Occipital lobe (tissue), 2 donors: ENCODE measurements around the gene CX3CL1. TPM values are rescaled to one million over a fixed set of nuclear protein-coding genes. Genes with fewer than 3 reads are reported as not detected.

Experiments
- DNase-seq: peaks from one replicate; lab custom pipeline; 2025; lab: John Stamatoyannopoulos, UW
- total RNA-seq: library from RNA; depleted of rRNA; stranded (reverse); fragments of >200 nt; gene quantifications from one replicate; pipeline ENCODE4 v1.2.3, GENCODE V29; 2014

The CX3CL1 gene
- total RNA-seq, 1 donor from 2014 or later: 2.5 TPM

DNA sequence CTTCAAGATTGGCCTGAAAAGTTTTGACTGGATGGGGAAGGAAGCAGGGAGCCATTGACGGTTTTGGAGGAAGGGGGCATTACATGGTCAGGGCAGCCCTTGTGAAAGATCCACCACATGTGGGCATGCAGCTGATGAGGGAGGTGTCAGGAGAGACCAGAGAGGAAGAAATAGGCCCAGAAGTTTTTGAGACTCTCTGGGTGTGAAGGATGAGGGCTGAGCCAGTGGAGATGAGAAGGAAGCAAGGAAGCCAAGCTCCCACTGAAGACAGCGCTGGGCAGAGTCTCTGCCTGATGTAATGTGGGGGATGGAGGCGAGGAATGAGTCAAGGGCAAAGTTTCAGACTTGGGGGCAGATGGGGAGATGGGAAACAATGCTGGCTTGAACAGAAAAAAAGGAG is 32.8 kb downstream of the CX3CL1 start:
- DNase-seq: no peak

DNA sequence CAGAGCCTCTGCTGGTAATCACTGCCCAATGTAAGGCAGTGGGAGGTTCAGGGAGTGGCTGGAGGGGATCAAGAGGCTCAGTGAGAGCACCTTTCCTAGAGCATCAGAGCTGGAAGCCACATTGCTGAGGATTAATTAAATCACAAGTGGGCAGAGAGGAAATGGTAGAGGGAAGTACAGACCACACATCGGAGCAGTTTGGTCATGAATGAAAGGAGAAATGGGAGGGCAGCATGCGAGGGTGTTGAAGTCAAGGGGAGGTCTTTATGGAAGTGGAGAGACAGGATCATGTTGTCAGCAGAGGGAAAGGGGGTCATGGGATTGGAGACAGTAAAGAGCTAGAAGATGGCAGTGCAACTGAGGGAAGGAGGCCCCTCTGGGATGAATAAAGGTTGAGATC is 34.6 kb downstream of the CX3CL1 start:
- DNase-seq: no peak

DNA sequence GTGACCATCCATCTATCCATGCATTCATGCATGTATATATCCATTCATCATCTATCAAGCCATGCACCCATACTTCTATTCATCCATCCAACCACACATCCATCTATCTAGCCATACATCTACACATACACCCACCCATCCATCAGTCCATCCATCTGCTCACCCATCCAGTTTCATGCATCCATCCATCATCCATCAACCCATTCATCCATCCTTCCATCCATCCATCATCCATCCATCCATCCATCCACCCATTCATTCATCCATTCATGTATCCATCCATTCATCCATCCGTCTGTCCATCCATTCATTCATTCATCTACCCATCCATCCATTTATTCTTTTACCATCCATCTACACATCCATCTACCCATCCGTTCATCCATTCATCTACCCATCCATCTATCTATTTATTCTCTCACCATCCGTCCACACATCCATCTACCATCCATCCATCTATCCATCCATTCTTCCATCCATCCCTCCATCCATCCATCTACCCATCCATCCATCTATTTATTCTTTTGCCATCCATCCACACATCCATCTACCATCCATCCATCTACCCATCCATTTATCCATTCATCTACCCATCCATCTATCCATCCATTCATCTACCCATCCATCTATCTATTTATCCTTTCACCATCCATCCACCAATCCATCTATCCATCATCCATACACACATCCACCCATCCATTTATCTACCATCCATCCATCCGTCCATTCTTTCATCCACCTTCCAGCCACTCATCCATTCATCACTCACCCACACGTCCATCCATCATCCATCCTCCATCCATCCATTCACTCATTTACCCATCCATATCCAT is 35.4 kb downstream of the CX3CL1 start:
- DNase-seq: no peak

DNA sequence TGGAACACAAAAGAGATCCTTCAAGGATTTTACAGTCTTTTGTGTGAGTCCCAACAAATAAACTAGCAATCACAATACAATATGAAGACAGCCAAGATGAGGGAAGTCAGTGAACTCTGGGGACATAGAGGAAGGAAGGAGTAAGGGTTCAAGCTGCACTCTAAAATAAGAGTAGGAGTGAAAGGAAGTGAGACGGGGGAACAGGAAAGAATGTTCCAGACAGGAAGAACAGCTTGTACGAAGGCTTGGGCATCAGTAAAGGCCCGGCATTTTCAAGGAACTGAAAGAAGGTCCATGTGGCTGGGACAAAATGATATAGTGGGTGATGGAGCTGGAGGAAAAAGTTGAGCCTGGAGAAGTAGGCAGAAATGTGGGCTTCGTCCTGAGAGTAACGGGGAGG is 36.8 kb downstream of the CX3CL1 start:
- DNase-seq: no peak

DNA sequence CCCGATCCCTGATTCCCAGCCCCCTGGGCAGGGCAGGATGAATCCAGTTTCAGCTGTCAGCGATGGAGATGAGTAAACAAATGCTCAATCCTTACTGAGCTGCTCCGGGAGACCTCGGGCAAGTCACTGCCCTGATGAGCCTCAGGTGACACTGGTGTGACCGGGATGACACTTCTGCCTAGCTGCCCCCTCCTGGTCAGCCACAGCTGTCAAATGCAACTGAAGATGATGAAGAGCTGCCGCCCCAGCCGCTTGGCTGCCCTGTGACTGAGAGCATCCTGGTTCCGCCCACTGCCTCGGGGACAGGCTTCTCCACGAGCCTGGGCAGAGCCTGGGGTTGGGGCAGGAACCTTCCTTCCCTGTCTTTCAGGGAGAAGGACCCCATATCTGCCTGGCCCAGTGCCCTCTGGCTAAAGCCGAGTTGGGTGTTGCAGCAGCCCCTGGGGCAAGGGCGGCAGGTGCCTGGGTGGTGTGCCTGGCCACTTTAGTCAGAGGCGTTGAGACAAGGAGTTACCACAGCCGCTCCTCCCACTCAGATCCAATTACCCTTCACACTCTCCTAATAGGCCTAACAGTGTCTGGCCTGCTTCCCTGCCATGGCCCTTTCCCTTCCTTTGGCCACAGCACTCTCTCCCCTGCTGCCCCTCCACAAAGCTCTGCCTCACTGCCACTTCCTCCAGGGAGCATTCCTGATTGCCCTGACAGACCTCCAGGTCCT is 37.7 kb downstream of the CX3CL1 start:
- DNase-seq: no peak

DNA sequence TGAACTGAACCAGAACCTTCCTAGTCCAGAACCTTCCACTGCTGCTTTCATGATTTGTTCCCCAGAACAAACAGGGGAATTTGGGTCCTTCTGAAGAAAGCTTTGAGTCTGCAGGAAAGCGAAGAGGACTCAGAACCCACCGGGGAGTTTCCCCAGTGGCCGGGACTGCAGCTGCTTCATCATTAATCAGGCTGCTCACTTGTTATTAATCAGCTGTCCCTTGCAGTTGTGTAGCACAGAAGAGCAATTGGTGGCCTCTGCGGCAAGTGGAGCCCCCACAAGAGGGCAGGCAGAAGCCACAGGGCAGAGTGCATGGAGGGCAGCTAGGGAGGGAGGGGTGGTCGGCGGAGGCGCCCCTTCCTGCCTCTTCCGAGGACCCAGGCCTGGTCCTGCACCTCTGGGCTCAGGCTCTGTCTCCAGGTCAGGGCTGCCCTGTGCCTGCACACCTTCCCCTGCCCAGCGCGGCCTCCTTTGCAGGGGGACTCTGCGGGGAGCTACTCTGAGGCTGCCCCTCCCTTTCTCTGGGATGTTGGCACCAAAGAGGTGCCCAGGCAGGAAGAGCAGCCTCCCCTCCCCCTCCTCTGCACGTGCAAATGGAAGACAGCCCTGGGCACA is 39.2 kb downstream of the CX3CL1 start:
- DNase-seq: no peak

DNA sequence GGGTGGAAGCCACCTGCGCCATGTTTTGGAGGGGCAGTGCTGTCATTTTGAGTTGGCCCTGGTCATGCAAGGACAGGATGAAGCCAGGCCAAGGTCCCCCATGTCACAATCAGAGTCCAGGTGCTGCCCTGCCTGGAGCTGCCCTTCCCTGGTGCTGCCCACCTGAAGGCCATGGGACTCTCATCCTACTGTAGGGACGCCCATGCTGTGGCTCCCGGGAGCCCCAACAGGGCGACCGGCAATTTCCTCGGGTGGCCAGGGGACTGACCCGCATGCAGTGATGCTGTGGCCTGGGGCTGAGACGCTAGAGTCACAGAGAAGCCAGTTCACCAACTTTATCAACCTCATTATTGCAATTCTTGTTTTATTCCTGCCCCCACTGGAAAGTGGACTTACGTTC is 40.3 kb downstream of the CX3CL1 start:
- no peak for DNase-seq

DNA sequence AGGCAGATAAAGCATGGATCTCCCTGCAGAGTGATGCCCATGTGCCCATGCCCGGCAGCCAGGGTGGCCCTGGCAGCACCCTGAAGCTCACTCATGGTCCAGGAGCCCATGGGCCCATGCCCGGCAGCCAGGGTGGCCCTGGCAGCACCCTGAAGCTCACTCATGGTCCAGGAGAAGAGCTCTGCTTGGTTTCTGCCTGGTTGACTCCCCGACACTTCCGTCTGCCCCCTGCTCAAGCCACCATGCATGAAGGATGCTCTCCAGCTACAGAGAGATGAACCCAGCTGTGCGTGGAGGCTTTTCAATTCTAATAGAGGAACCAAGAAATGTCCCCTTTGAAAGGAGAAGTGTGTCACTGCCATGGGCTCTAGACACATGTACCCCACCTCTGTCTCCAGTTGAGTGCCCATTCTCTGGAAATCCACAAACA is 41.0 kb downstream of the CX3CL1 start:
- DNase-seq: no peak

DNA sequence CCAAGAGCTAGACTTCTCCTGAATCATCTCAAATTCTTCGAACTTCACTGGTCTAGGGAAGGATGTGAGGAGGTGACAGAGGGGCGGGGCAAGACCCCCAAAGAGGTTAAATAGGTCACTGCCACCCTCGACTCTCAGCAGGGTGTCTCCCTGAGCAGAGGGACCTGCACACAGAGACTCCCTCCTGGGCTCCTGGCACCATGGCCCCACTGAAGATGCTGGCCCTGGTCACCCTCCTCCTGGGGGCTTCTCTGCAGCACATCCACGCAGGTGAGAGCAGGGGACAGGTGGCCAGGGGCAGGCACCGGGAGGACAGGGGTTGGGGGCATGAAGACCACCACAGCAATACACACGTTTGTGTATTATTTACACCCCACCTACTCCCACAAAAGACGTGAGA is 41.4 kb downstream of the CX3CL1 start:
- DNase-seq: no peak

DNA sequence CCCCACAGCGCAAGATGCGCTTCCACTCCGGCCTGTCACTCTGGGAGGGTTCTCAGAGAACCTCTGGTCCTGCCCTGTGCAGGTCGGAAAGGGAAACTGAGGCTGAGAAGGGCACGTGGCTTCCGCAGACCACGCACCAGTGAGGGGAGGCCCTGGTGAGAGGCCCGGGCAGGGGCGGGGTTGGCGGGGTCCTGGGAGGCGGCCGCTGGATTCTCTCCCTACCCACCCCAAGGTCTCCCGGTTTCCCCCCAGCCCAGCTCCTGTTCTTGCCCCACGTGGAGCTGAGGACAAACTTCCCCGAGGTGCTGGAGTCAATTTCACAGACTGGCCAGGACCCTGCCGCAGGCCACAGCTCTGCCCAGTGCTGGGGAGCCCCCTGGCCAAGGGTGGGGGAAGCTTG is 43.8 kb downstream of the CX3CL1 start:
- no peak for DNase-seq

DNA sequence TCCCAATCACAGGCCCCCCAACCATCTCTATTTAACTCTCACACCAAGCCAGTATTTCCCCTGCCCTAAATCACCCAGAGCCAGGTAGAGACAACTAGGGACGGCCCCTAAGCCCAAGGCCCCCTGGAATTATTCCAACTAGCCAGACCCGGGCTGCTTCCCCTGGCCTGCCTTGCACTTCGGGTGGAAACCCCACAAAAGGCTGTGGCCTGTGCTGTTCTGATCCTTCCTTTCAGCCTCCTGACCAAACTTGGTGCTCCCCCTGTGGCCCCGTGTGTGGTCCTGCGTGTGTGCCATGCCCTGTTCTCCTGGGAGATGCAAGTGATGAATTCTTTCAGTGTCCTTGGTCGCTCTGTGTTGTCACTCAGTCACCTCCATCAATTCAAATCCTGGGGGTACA is 47.2 kb downstream of the CX3CL1 start:
- DNase-seq: no peak

DNA sequence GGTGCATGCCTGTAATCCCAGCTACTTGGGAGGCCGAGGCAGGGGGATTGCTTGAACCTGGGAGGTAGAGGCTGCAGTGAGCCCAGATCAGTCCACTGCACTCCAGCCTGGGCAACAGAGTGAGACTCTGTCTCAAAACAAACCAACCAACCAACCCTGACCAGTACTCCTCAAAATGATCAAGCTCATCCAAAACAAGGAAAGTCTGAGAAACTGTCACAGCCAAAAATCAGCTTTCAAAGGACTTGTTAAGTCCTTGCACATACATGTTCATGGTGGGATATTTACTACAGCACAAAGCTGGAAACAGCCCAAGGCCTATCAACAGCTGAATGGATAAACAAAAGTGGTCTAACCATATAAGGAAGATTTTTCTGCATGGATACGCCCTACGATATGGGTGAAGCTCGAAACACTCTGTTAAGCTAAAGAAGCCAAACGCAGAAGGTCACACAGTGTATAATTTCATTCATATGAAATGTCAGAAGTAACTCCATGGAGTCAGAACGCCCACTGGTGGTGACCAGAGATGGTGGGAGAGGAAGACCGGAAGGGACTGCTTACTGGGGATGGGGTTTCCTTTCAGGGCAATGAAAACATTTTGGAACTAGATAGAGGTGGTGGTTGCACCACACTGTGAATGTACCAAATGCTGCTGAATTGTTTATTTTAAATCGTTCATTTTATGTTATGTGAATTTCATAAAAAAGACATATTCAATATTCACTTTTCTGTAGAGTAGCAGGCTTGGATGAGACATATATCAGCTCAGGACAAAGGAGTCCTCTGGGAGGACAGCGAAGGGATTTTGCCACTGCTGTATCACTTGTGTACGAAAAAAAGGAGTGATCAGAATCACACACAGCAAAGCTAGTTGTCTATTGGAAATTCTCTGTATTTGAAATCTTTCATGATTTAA is 50.0 kb downstream of the CX3CL1 start:
- DNase-seq: no peak

DNA sequence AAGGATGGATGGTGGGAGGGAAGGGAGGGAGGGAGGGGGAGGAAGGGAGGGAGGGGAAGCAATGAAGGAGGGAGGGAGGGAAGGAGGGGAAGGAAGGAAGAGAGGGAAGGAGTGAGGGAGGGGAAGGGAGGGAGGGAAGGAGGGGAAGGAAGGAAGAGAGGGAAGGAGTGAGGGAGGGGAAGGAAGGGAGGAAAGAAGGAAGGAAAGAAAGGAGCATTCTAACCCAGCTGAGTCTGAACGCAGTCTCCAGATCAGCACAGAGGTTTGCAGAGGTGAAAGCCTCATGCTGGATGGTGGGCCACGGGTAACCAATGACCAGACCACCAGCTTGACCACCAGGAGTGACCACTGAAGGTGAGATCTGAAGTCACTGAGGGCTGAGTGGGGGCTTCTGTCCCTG is 50.9 kb downstream of the CX3CL1 start:
- no peak for DNase-seq

DNA sequence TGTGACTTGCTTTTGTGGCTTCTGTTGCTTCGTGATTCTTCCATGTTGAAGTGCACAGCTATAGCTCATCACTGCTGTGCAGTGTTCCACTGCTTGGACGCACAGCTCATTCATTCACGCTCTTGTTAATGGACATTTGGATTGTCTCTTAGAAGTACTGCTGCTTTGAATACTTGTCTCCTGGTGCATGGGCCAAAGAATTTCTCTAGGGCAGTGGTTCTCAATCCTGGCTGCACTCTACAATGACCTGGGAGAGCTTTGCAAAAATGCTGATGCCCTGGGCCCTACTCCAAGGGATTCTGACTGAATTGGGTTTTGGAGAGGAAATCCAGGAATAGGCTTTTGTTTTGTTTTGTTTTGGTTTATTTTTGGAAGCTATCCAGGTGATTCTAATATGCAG is 52.3 kb downstream of the CX3CL1 start:
- no peak for DNase-seq

DNA sequence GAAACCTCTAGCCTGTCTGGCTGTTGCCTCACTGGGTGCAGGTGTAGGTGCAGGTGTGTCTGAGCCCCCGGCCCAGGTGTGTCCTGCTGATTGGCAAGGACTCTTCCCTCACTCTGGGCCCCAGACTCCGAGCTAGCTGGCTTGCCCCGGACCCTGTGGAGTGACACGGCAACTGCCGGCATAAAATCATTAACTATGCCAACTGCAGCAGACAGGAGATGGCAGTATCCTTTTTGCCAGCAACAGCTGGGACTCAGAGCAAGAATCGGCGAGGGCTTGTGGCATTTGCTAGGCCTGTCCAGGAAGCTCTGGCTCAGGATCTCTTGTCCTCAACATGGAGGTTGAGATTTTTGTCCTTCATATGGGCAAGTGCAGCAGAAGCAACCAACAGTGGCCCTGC is 54.1 kb downstream of the CX3CL1 start:
- DNase-seq: no peak

DNA sequence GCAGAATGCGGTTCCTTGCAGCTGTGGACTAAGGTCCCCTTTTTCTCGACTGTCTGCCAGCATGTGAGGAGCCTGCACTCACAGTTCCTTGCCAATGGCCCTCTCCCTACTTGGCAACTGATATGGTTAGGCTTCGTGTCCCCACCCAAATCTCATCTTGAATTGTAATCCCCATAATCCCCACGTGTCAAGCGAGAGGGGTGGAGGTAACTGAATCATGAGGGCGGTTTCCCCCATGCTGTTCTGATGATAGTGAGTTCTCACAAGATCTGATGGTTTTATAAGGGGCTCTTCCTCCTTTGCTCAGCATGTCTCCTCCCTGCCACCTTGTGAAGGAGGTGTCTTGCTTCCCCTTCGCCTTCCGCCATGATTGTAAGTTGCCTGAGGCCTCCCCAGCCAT is 55.0 kb downstream of the CX3CL1 start:
- no peak for DNase-seq

DNA sequence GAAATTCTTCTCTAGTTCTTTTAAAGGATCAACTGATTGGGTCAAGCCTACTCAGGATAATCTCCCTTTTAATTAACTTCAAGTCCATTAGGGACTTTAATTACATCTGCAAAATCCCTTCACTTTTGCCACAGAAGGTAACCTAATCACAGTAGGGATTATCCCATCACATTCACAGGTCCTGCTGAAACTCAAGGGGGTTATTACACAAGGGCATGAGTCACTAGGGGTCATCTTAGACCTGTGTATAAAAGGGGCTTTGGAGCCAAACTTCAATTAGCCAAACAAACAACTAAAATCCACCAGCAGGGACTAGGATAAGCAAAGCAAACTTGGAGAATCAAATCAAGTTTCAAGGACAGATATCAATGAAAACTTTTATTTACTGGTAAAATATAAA is 55.5 kb downstream of the CX3CL1 start:
- DNase-seq: no peak

DNA sequence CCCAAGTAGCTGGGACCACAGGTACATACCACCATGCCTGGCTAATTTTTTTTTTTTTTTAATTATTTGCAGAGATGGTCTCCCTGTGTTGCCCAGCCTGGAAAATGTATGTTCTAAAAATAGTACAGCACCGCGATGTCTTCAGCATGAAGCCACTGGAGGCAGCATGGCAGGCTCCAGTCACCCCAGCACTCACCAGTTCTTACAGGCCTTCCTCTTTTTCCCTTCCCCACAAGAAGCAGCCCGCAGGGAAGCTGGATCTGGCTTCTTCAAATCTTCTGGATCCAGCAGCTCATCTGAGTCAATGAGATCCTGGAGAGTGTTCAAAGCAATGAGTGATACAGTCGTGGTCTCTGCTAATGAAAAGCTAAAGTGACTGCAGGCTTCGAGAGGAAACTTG is 58.7 kb downstream of the CX3CL1 start:
- no peak for DNase-seq

DNA sequence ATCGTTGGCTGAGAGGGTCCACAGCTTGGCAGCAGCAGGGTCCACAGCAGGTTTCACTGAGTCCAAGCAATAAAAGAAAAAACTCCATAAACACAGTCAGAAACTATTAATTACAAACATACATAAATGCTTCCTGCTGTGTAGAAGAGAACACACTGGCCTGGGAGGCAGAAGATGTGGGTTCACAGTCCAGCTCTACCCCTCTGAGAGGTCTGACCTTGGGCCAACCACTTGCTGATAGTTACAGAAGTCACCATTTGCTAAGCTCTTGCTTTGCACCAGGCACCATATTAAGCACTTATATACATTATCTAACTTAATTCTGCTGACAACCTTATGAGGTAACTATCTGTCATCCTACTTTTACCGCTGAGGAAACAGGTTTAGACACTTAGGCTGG is 60.2 kb downstream of the CX3CL1 start:
- DNase-seq: no peak

DNA sequence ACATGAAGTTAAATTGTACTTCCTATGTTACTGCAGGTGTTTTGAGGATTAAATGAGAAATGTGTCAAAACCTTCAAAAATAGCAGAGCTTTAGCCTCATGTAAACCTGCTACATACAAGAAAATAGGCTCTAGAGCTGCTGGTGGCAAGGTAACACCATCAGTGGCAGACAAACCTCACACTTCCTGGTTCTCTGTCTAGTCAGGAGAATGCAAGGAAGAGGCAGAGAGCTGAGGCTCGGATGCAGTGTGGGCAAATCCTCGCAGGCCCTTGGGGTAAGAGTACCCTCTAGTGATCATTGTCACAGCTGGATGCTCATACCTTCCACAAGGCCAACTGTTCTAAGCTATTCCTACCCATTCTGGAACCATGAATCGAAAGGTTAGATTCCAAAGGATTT is 60.7 kb downstream of the CX3CL1 start:
- DNase-seq: no peak

DNA sequence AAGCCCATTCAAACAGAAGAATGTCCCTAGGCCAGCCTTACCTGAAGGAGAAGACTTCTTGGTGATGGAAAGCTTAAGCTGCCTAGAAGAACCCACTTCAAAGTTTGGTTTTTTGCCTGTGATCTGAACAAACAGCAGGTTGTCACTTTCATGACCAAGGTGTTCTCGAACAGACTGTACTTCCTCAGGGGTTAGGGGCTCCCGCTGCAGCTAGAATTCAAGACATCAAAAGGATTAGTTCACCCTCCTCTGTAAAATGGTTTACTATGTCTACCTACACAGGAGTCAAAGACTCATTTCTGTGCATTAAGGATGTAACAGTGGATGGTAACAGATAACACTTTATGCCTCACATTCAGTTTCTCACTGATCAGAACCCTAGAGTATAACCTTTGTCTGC is 61.7 kb downstream of the CX3CL1 start:
- no peak for DNase-seq
